SK-N-SH (cell line): ENCODE data around the gene SPI1. TPM values are rescaled to one million over a fixed set of nuclear protein-coding genes. Genes with fewer than 3 reads are reported as not detected.

Source experiments
- CTCF ChIA-PET: fragments of 300-600, 350-600 bp; formaldehyde crosslinking; extraction: SDS; loops from one replicate; lab custom pipeline; 2021; lab: Yijun Ruan, JAX
- POLR2A ChIA-PET: fragments of 350-600 bp; sonication (Branson Sonifier 250); formaldehyde crosslinking; extraction: SDS; loops from one replicate; lab custom pipeline; 2020; ENCODE audit warnings: antibody characterized with exemption, inconsistent platforms; lab: Yijun Ruan, JAX
- DNase-seq: peaks from one replicate; pipeline ENCODE4 v3.0.0; 2012
- H2AFZ ChIP-seq: fragments of 200-600 bp; sonication (generic); 2 replicates; pipeline ENCODE4 v1.8.1; 2016; ENCODE audit warnings: antibody characterized with exemption, mild to moderate bottlenecking, low read depth
- H3F3A ChIP-seq: fragments of 200-600 bp; sonication (generic); replicated peaks from 2 replicates; pipeline ENCODE3; 2016; ENCODE audit warnings: antibody characterized with exemption, mild to moderate bottlenecking; ENCODE audit not compliant: insufficient read depth
- H3K27ac ChIP-seq, 2 experiments: fragments of 200-500 bp in 1 of 2; fragments of 200-600 bp in 1 of 2; sonication (Bioruptor generic) in 1 of 2; sonication (generic), shearing (Covaris generic) in 1 of 2; 2 replicates each; pipeline versions ENCODE4 v1.5.1 to v1.6.1; 2014 to 2016; ENCODE audit warnings: low read depth in 2 of 2, inconsistent platforms in 1 of 2, low read length in 1 of 2, mild to moderate bottlenecking in 1 of 2, mixed read lengths in 1 of 2
- H3K27me3 ChIP-seq: fragments of 200-600 bp; sonication (generic), shearing (Covaris generic); 2 replicates; pipeline ENCODE4 v1.6.1; 2016; ENCODE audit warnings: mixed run types; ENCODE audit not compliant: insufficient read depth
- H3K36me3 ChIP-seq, 2 experiments: fragments of 200-500 bp in 1 of 2; fragments of 200-600 bp in 1 of 2; sonication (Bioruptor generic) in 1 of 2; sonication (generic) in 1 of 2; replicated peaks in 1 of 2; 2 replicates each; pipeline versions ENCODE3 to v1.5.1; 2014 to 2016; ENCODE audit warnings: low read length in 1 of 2, mild to moderate bottlenecking in 1 of 2; ENCODE audit not compliant: insufficient read depth in 2 of 2, control insufficient read depth in 1 of 2
- H3K4me1 ChIP-seq, 2 experiments: fragments of 200-500 bp in 1 of 2; fragments of 200-600 bp in 1 of 2; sonication (Bioruptor generic) in 1 of 2; sonication (generic), shearing (Covaris generic) in 1 of 2; 2 replicates each; pipeline versions ENCODE4 v1.5.1 to v1.6.1; 2014 to 2016; ENCODE audit warnings: low read depth in 1 of 2, low read length in 1 of 2, mixed run types in 1 of 2; ENCODE audit not compliant: insufficient read depth in 2 of 2, control insufficient read depth in 1 of 2
- H3K4me2 ChIP-seq: fragments of 200-600 bp; sonication (generic), shearing (Covaris generic); 2 replicates; pipeline ENCODE4 v1.6.1; 2017; ENCODE audit warnings: mixed run types
- H3K4me3 ChIP-seq, 2 experiments: fragments of 200-500 bp in 1 of 2; fragments of 200-600 bp in 1 of 2; sonication (Bioruptor generic) in 1 of 2; sonication (generic), shearing (Covaris generic) in 1 of 2; 2 replicates each; pipeline versions ENCODE4 v1.5.1 to v1.8.1; 2014 to 2016; ENCODE audit warnings: low read depth in 2 of 2, inconsistent platforms in 1 of 2, low read length in 1 of 2, mild to moderate bottlenecking in 1 of 2, mixed read lengths in 1 of 2, moderate library complexity in 1 of 2
- H3K79me2 ChIP-seq: fragments of 200-600 bp; sonication (generic); 2 replicates; pipeline ENCODE4 v1.8.1; 2017; ENCODE audit warnings: mild to moderate bottlenecking; ENCODE audit not compliant: insufficient read depth
- H3K9ac ChIP-seq: fragments of 200-600 bp; sonication (generic); 2 replicates; pipeline ENCODE4 v1.6.1; 2017; ENCODE audit warnings: mixed run types
- H3K9me2 ChIP-seq: fragments of 200-600 bp; sonication (generic); 2 replicates; pipeline ENCODE4 v1.6.1; 2017; ENCODE audit warnings: mixed run types
- H3K9me3 ChIP-seq: fragments of 200-600 bp; sonication (generic); 2 replicates; pipeline ENCODE4 v1.6.1; 2017; ENCODE audit warnings: mixed run types, mild to moderate bottlenecking, moderate library complexity
- H4K20me1 ChIP-seq: fragments of 200-600 bp; sonication (generic); 2 replicates; pipeline ENCODE4 v1.6.1; 2017; ENCODE audit warnings: mild to moderate bottlenecking, mixed run types; ENCODE audit not compliant: insufficient read depth
- FOSL2 ChIP-seq: IDR thresholded peaks from 2 replicates; pipeline ENCODE4 v1.4.0; 2012; ENCODE audit warnings: low read depth, mild to moderate bottlenecking, moderate library complexity, borderline replicate concordance
- FOXJ3 ChIP-seq: sonication (generic); formaldehyde crosslinking; IDR thresholded peaks from 2 replicates; pipeline ENCODE4 v1.5.1; 2020; ENCODE audit warnings: mild to moderate bottlenecking, missing genetic modification reagents
- FOXM1 ChIP-seq: IDR thresholded peaks from 2 replicates; pipeline ENCODE4 v1.4.0; 2012; ENCODE audit warnings: low read depth, mild to moderate bottlenecking
- IRF3 ChIP-seq: fragments of 150-350 bp; IDR thresholded peaks from 2 replicates; pipeline ENCODE4 v1.6.1; 2016; ENCODE audit warnings: mild to moderate bottlenecking, low read depth, low read length
- JUND ChIP-seq: IDR thresholded peaks from 2 replicates; pipeline ENCODE4 v1.4.0; 2012
- MAX ChIP-seq: IDR thresholded peaks from 2 replicates; pipeline ENCODE4 v1.4.0; 2012; ENCODE audit warnings: low read depth
- MEF2A ChIP-seq: IDR thresholded peaks from 2 replicates; pipeline ENCODE4 v1.4.0; 2012; ENCODE audit warnings: low read depth, borderline replicate concordance
- MXI1 ChIP-seq: IDR thresholded peaks from 2 replicates; pipeline ENCODE4 v1.6.1; 2012; ENCODE audit warnings: mild to moderate bottlenecking, low read depth, low read length, improper control_type of control experiment
- PBX3 ChIP-seq: IDR thresholded peaks from 2 replicates; pipeline ENCODE4; 2012
- POLR2AphosphoS5 ChIP-seq: IDR thresholded peaks from 2 replicates; pipeline ENCODE4 v1.6.1; 2012; ENCODE audit warnings: low read depth, low read length
- RCOR1 ChIP-seq: fragments of 150-350 bp; IDR thresholded peaks from 2 replicates; pipeline ENCODE4 v1.6.1; 2017; ENCODE audit warnings: antibody characterized with exemption, low read length
- REST ChIP-seq: IDR thresholded peaks from 2 replicates; pipeline ENCODE4 v1.6.1; 2012; ENCODE audit warnings: mild to moderate bottlenecking, low read depth, low read length, moderate library complexity
- RFX5 ChIP-seq: IDR thresholded peaks from 2 replicates; pipeline ENCODE4 v1.6.1; 2012; ENCODE audit warnings: mild to moderate bottlenecking, improper control_type of control experiment, low read length
- TAF1 ChIP-seq: IDR thresholded peaks from 2 replicates; pipeline ENCODE4 v1.6.1; 2012; ENCODE audit warnings: low read depth, mild to moderate bottlenecking, low read length, moderate library complexity, borderline replicate concordance
- TEAD4 ChIP-seq: IDR thresholded peaks from 2 replicates; pipeline ENCODE4 v1.4.0; 2012; ENCODE audit warnings: mild to moderate bottlenecking, borderline replicate concordance; ENCODE audit not compliant: insufficient read depth
- USF2 ChIP-seq: fragments of 150-350 bp; IDR thresholded peaks from 2 replicates; pipeline ENCODE4 v1.6.1; 2017; ENCODE audit warnings: antibody characterized with exemption, low read length, low read depth, borderline replicate concordance
- WGBS: methylation state at CpG from one replicate; pipeline ENCODE4 v1.1.6; 2017; ENCODE audit warnings: low lambda C conversion rate; 5-methylcytosine and 5-hydroxymethylcytosine counted together
- polyA plus RNA-seq, 3 experiments: library from polyadenylated mRNA; depleted of rRNA; stranded (reverse); fragments of >200 nt; gene quantifications; 2 replicates each; pipeline ENCODE4 v1.2.3, GENCODE V29; 2012

SPI1 gene
- polyA plus RNA-seq, 1 of the 3 experiments (the other 2 are of a cell fraction), result not detected

- TF ChIP-seq RFX5, result no peak
Observed at GRCh38 chr11:47372422-47372821, 5.9 kb downstream of the SPI1 start (continued).

- H3K9me2 ChIP-seq, result no peaks in the 10 kb centered on the region
- TF ChIP-seq USF2, result no peak
- no peak for TF ChIP-seq REST
- TF ChIP-seq RCOR1, result no peak
- TF ChIP-seq PBX3, result no peak
- TF ChIP-seq, all 33 proteins: peak for 0
- H2AFZ ChIP-seq, result no peak overlapping the region
- ChIA-PET POLR2A (no interaction called here), CTCF (interaction anchor here (0.6 to 7.4 kb wide), 4 partner anchors 15 to 168 kb away, joined by 3 to 239 read pairs (median 3); partner anchors contain the start of gene SLC39A13)
- no peak overlapping the region for H3K4me2 ChIP-seq
- H3K36me3 ChIP-seq, result no peaks in the 10 kb centered on the region
- no peaks in the 10 kb centered on the region for H4K20me1 ChIP-seq
- H3K27ac ChIP-seq, result no peak overlapping the region
- peaks cover 0 to 2% of the 10 kb centered on the region in 2 experiments; a peak in 1 of 4 replicates for H3K4me1 ChIP-seq
- H3K9ac ChIP-seq, result no peak overlapping the region
- no peaks in the 10 kb centered on the region for H3K27me3 ChIP-seq
- no peaks in the 10 kb centered on the region for H3K9me3 ChIP-seq
- no peak for DNase-seq
- 52% methylated on average over 3 of the region's 3 CpGs for WGBS
- no peak overlapping the region for H3K4me3 ChIP-seq
- H3K79me2 ChIP-seq, result no peaks in the 10 kb centered on the region
- no peaks in the 10 kb centered on the region for H3F3A ChIP-seq
Observed at GRCh38 chr11:47369676-47370075, 8.7 kb downstream of the SPI1 start.

GRCh38 chr11:47366020-47366490 lies 12.3 kb downstream of the SPI1 start:
- H3K27ac ChIP-seq, result no peak overlapping the region
- H3K4me1 ChIP-seq, result no peaks in the 10 kb centered on the region
- no peak overlapping the region for H3K9ac ChIP-seq
- H3K27me3 ChIP-seq, result no peaks in the 10 kb centered on the region
- H3K79me2 ChIP-seq, result no peaks in the 10 kb centered on the region
- no peak overlapping the region for H3K4me2 ChIP-seq
- no peak overlapping the region for H3K4me3 ChIP-seq
- DNase-seq, result no peak
- POLR2A ChIA-PET, result no interaction called here
- H3K9me3 ChIP-seq, result no peaks in the 10 kb centered on the region
- 56% methylated on average over 1 of the region's 1 CpG for WGBS
- no peak overlapping the region for H2AFZ ChIP-seq
- CTCF ChIA-PET, result interaction anchor here (2.4 kb wide), 1 partner anchor 11 kb away, joined by 11 read pairs; no protein-coding TSS in a partner anchor
- H3K9me2 ChIP-seq, result no peaks in the 10 kb centered on the region
- no peaks in the 10 kb centered on the region for H3F3A ChIP-seq
- H3K36me3 ChIP-seq, result no peaks in the 10 kb centered on the region
- H4K20me1 ChIP-seq, result no peaks in the 10 kb centered on the region
- TF ChIP-seq MAX (no peak), FOSL2 (no peak), FOXJ3 (CRISPR knock-in tag) (no peak), MEF2A (no peak), RCOR1 (no peak), JUND (no peak), POLR2AphosphoS5 (no peak), TAF1 (no peak), IRF3 (no peak), FOXM1 (no peak), MXI1 (no peak), TEAD4 (no peak), USF2 (no peak)
